Measurements from ENCODE around the gene RACGAP1.
"Not testable (repeated sequence)": the region's sequence is repeated elsewhere in the genome, so short reads cannot be mapped to it uniquely, and the experiment has no call there.

Gene RACGAP1

DNA sequence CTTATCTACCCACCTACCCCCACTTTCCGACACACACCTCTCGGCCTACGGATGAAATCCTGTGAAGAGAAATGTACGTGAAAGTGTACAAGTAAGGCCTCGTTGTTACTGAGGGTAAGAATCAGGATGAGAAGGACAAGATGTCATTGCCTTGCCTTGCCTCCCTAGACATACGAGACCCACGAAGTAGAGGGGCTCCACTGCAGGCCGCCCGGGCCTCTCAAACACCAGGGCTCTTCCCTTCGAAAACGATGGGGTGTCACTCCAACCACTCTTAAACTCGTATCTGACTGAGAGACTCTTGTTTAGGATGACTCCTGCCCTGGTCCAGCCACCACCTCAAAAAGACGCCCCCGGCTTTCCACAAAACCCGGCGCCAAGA, 498 bp downstream of the RACGAP1 start:
- no peak for DNase-seq

DNA sequence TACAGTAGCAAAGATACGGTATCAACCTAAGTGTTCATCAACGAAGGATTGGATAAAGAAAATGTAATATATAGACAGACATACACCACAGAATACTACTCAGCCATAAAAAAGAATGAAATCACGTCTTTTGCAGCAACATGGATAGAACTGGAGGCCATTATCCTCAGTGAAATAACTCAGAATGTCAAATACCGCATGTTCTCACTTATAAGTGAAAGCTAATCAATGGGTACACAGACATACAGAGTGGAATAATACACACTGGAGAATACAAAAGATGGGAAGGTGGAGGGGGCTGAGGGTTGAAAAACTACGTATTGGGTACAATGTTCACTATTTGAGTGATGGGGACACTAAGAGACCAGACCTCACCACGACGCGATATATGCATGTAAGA, 1.1 kb downstream of the RACGAP1 start:
- no peak for DNase-seq

DNA sequence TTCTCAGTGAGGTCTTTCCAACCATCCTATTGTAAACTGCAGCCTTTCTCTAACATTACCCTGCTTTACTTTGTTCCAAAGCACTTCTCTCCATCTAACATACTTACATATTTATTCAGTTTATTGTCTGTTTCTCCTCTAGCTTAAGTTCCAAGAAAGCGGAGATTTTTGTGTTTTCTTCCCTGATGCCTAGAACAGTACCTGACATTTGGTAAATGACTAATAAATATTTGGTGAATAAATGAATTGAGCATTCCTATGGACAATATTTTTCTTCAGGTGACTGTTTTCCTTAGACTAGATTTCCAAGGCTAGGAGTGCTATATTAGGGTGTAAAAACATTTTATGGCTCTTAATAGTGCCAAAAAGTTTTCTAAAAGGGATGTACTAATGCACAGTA, 2.4 kb downstream of the RACGAP1 start:
- no peak for DNase-seq

DNA sequence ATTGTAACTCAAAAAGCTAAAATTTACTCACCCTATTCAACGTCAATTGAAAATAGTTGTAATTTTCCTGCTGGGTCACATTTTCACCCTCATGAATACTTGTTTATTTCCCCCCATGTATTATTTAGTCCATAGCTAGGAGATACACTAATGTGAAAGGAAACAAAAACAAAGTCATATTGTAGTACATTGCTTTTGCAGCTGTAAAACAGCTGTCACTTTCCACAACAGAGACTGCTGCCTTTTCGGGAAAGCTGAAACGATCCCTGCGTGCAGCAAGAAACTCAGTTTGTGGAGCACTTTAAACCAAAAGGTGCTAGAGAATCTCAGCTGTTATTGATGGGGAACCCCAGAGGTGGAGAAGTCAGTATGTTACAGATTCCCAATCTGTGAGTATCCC, 4.3 kb downstream of the RACGAP1 start:
- DNase-seq, result no peak

DNA sequence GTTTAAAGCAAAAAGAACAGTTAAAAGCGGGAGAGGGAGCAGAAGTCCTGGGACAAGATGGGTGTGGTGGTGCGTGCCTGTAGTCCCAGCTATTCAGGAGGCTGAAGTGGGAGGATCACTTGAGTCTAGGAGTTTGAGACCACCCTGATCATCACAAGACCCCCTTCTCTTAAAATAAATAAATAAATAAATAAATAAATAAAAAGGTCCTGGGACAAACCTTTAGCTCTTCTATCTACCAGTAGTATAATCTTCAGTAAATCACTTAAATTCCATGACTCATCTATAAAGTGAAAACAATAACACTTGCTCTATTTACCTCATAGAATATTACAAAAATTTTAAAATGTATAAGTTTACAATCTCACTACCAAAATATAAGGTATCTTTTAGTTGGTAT, 5.8 kb downstream of the RACGAP1 start:
- DNase-seq, result no peak

DNA sequence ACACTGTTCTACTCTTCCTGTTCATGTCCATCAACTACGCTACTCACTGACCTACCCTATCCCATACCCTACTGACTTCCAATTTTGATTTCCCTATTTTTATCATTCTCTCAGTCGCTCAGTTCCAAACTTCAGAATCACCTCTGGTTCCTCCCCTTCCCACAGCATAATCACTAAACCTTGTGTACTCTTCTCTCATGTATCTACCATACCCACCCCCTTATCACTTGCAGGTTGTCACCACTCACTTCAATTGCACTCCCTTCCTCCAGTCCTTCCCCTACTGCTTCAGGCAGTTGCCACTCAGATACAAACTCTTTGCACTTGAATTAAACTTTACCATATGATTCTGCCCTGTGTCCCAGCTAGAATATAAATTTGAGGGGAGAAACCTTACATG, 6.3 kb downstream of the RACGAP1 start:
- DNase-seq, result no peak

DNA sequence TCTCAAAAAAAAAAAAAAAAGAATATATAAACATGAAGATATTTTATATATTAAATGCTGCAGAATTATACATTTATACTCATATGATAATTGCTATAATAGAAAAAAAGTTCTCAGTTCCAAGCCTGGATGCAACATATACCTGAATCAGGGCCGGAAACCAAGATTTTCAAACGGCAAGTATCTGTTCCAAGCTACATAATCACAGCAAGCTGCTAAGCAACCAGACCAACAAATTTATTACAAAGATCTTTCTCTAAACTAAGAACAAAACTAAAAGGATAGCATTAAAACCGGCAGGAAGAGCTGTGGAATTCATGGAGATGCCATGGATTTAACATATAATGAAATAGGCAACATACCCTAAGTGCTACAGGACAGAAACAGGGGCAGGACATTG, 7.1 kb downstream of the RACGAP1 start:
- DNase-seq, result no peak

DNA sequence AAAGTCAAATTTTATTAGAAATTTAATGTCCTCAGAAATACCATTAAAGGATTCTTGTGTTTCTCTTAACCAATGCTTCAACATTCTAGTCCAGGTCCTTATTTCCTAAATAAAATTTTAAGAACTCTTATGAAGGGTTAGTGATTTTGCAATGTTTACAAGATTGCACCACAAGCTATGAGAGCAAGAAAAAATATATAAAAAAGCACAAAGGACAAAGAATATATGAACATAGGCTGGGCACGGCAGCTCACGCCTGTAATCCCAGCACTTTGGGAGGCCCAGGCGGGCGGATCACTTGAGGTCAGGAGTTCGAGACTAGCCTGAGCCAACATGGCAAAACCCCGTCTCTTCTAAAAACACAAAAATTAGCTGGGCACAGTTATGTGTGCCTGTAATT, 7.7 kb downstream of the RACGAP1 start:
- DNase-seq, result no peak

DNA sequence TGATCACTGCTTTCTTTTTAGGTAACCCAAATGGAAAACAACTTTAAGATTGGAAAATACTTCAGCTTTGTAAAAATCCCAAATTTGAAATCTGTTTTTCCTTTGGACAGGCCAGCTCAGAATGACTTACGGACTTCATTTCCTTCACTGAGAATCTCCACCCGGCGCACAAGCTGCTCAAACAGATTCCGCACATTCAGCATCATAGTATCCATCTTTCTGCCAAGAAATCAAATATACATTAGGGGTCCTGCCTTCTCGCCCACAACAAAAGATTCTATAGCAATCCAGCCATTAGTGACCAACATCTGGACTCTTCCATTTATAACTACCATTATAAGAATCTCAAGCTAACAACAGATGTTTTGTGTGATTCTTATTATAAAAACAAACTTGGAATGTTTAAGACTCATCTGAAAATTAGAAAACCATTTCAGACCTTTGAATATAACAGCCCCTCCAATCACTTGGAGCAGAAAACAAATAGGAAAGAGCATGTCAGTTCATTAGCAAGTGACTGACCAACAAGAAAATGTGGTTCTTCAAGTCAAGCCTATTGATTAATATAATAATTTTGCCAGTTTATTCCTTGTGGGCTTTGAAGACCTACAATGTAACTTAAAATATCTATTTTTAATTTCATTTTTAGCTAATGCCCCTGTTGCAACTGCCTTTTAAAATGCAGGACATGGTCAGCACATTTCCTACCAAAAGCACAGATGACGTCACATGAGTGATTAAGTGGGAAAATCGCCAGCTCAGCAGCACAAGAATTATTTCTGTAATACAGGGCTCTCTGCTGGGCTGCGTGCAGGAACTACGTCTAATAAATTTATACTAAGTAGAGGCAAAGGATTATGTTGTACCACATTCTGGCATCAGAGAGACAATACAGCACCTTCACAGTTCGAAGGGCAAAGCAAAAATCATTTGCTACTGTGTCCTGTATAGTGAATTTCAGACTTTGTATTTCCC, 8.5 kb downstream of the RACGAP1 start:
- DNase-seq, result no peak

DNA sequence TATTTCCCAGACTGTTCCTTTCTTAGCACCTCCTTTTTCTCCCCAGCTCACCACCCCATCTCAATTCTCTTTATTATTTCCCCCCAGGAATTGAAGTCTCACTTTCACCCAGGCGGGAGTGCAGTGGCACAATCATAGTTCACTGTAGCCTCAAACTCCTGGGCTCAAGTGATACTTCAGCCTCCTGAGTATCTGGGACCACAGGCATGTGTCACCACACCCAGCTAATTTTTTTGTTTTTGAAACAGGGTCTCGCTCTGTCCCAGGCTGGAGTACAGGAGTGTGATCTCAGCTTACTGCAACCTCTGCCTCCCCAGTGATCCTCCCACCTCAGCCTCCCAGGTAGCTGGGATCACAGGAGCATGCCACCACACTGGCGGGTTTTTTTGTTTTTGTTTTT, 11.0 kb downstream of the RACGAP1 start:
- no peak for DNase-seq

DNA sequence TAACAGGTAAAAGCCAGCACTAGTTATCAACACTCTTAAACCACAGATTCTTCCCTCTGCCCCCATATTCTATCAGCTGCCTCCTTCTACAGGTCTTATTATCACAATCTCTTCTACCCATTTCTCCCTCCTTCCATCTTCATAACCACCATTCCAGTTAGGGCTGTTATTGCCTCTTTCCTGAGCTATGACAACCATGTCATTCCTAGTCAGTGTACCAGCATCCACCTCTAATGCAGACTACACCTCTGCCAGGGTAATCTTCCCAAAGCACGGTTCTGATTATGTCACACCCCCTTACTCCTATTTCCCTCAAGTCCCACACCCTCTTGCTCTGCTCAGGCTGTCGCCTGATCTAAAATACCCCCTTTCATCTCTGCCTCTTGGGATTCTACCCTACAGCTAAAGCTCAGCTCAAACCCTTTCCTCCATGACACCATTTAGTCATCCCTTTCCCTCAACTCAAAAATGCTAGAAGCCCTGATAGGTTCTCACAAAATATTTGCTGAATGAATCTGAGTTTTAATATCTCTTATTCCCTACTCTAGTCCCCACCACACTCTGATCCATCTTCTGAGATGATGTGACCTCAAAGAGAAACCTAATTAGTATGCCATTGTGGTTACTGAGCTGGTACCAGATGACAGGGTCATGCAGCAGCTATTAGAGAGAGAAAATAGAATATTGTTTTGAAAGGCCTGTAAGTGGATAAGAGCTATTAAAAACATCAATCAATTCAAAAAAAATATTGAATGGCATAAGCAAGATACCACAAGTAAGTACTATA, 11.7 kb downstream of the RACGAP1 start:
- no peak for DNase-seq

DNA sequence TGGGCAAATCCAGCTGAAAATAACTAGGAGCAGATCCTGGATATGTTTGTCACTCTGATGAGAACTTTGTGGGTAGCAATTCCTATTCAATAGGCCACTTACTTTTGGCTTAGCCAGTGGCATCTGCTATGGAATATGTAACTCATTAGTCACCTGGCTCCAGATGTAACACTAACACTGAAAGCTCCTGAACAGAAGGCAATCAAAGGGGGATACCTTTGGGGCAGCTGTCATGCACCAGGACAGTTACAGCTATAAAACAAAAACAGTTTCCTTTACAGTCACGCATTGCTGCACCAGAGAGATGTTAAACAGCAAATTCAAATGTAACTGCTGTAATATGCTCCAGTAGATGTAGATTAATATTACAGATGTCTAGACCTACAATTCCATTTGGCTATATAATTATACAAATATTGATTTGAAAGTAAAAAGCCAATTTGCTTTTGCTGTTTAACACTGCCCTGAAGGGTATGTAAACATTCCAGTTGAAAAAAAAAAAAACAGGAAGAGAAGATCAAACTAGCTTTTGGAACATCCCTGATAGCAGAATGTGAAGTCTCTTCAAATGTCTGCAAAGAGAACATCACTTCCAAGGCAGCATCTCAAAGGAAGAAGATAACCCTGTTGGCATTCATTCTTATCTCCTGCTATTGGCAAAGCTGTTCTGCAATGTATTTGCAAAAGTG, 18.4 kb downstream of the RACGAP1 start:
- no peak for DNase-seq

DNA sequence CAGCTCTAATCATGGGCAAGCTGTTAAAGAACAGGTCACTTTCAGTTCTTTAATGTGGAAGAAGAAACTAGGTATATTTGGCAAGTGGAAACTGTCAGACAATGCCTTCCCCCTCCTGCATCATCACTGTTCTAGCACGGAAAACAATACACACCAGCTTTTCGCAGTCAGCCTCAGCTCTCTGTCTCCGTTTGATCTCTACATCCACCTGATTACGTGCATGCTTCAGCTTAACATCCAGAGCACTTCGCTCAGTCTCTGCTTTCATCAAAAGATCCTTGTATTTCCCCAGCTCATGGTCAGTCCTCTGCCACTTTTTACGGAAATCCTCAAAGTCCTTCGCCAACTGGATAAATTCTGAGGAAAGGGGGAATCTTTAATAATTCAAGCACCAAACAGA, 19.0 kb downstream of the RACGAP1 start:
- DNase-seq, result no peak

DNA sequence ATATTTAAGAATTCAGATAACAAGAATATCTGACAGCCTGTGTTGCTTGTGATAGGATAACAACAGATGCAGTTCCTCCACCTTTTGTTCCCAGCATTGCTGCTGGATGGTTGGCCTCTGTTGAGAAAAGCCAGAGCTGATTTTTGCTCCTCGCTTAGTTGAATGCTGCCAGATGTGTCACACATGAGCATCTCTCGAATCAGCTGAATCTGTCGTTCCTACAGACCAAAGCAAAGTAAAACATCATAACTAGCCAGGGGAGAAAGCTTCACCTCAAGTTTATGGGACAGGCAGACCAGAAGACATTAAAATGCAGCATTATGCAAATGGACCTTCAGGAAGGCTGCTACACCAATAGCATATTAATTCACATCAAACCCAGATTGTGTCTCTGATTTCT, 20.1 kb downstream of the RACGAP1 start:
- no peak for DNase-seq

DNA sequence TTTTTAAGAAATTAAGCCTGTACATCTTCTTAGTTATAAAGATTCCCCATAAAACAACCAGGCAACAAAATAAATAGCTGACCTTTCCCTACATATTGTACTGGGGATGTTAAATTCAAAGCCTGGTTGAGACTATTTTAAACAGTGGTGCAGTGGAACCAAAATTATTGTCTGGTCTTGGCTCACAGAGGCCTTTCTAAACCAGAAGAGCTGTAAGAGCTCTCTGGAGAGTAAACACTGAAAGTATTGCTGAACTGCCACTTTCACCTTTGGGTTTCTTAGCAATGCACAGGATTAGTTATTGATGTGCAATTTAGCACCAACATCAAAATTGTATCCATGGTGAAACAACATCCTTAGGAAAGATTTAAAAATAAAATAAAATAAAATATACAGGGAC, 20.6 kb downstream of the RACGAP1 start:
- no peak for DNase-seq

DNA sequence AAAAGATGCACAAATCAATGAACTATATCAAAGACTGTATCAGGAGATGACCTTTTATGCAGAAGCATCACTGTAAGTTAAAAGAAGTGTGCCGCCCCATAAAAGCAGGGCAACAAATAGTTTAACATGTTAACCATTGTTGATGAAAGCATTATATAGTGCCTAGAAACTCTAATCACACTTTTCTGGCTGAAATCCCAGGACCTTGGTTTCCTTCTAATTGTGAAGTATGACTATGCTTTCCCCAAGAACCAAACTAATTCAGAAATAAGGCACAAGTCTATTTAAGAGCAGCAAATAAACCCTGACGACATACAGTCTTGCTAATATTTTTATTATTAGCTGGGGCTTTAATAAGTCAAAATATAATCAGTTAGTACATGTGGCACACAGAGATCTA, 21.7 kb downstream of the RACGAP1 start:
- DNase-seq, result no peak

DNA sequence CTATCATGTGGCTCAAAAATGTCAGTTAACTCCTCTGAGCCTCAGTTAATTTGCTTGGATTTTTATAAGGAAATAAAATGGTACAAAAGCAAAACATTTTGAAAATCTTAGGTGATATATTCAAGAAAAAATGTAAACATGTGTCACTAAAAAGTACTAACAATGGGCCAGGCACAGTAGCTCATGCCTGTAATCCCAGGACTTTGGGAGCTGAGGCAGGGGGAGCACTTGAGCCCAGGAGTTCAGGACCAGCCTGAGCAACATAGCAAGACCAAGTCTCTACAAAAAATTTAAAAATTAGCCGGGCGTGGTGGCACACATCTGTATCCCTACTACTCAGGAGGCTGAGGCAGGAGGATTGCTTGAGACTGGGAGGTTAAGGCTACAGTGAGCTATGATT, 26.8 kb downstream of the RACGAP1 start:
- DNase-seq, result no peak

DNA sequence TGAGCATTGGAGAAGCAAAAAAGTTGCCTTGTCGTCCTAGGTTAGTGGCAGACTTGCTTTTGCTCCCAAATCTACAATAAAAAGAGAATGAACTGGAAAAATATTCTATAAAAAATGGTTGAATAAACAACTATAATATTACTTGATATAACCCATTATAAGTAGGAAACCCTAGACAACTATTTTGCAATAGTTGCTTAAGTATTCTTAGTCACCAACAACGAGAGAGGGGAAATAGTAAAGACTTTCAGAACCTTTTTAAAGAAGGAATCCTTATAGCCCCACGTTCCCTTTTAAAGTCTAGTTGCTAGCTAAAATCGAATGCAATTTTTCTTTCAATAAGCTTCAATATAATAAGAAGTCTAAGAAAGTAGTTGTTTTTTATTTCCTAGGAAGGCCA, 35.0 kb downstream of the RACGAP1 start:
- no peak for DNase-seq

DNA sequence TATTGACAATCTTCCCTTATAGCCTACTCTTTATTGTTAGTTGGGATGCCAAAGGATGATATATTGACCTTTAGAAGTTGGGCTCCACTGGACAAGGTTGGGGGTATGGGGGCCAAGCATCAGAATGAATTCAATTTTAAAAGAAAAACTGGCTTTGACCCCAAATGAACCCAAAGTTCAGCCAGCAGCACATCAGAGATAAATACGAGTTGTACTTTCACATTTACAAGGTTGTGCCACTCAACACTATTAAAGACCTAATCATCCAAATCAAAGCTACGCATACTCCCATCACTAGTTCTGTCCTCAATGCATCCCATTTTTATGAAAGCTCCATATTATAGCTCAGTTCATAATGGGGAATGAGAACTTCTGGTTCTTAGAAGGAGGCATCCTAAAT, 35.9 kb downstream of the RACGAP1 start:
- not testable (repeated sequence) for DNase-seq

DNA sequence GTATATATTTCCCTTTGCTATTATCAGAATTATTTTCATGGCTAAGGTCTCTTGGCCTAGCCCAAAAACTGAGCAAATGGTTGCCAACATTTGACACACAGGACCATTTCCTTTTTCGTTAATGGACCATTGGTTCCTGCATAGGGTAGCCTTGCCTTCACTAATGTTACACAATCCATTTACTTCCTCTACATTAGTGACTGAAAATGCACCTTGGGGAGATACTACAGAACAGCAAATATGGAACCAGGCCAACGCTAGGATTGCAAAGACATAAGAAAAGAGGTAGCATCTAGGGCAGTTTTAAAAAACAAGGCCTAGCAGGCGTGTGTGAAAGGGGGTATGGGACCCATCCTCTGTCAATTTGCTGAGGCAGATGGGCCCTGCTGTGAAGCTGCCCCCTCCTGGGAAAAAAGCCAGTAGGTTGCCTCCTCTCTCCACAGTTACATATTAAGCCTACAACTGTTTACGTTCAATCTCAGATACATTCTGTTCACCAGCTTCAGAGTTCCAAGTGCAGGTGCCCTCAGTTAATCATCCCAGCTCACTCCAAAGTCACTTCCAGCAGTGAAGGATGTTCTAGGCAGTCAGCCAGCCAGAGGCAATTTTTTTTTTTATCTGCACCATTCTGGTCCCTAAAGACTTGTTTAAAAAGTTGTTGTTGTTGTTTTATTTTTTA, 37.5 kb downstream of the RACGAP1 start:
- DNase-seq, result no peak

DNA sequence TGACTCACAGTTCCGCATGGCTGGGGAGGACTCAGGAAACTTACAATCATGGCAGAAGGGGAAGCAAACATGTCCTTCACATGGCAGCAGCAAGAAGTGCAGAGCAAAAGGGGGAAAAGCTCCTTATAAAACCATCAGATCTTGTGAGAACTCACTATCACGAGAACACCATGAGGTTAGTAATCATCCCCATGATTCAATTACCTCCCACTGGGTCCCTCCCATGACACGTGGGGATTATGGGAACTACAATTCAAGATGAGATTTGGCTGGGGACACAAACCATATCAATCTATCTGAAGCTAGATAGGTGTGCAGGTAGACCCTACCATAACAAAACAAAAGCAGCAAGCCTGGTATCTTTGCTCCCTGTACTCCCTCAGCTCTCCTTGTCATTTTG, 38.8 kb downstream of the RACGAP1 start:
- DNase-seq, result not testable (repeated sequence)

DNA sequence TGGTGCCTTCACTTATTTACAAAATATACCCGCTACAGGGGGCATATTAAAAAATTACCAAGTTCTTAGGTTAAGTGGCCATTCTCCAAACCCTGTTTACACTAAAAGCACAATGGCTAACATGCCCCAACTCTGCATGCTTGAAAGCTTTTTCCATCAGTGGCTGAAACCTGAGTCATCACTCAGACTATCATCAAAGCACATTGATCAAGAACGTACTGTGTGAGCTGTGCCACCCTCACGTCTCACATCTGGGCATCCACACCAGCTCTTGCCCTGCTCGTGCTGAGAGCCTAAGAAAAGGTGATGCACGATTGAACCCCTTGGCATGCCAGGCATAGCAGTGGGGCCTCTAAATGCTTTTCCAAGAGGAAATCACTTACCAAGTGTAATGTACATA, 39.3 kb downstream of the RACGAP1 start:
- no peak for DNase-seq
